ENCODE results near the gene ABCA7. TPM values are rescaled to one million over a fixed set of nuclear protein-coding genes. Genes with fewer than 3 reads are reported as not detected.

Gene ABCA7
- total and polyA plus RNA-seq, 2 of the 13 experiments (the other 11 are each of a cell fraction or from before 2014, with no cell fraction given): 4.4 to 32.4 TPM

- no peak for TF ChIP-seq FUBP1 (CRISPR knock-in tag; IDR thresholded peaks at IDR 0.05; ENCODE audit: borderline replicate concordance)
- no peak for TF ChIP-seq ZNF280D (CRISPR knock-in tag; IDR thresholded peaks at IDR 0.05)
- no peak for TF ChIP-seq ZNF333 (CRISPR knock-in tag; IDR thresholded peaks at IDR 0.05; ENCODE audit: borderline replicate concordance)
- TF ChIP-seq ZNF20 (CRISPR knock-in tag; IDR thresholded peaks at IDR 0.05): no peak
- TF ChIP-seq POLR2AphosphoS5 (IDR thresholded peaks at IDR 0.05; ENCODE audit: low read depth, low read length): no peak
- TF ChIP-seq ZMYM3 (CRISPR knock-in tag; IDR thresholded peaks at IDR 0.05): peak; percentile 17; the same call in 1 of the 2 replicates
- no peak for TF ChIP-seq AHDC1 (CRISPR knock-in tag; IDR thresholded peaks at IDR 0.05; ENCODE audit: borderline replicate concordance)
- TF ChIP-seq EP300 (IDR thresholded peaks at IDR 0.05; ENCODE audit: low read depth in 2 of 2, low read length in 2 of 2): no peak
- 0 out of 2 replicates have a peak, but pooled peaks have one; percentile 31 for TF ChIP-seq EP300 (CRISPR knock-in tag; IDR thresholded peaks at IDR 0.05; ENCODE audit: borderline replicate concordance)
- no peak; the same call in 1 of the 2 replicates for TF ChIP-seq NR2F2 (IDR thresholded peaks at IDR 0.05; ENCODE audit: borderline replicate concordance, low read depth)
- TF ChIP-seq DMAP1 (CRISPR knock-in tag; IDR thresholded peaks at IDR 0.05): no peak
- TF ChIP-seq HIVEP1 (CRISPR knock-in tag; IDR thresholded peaks at IDR 0.05): 0 out of 2 replicates have a peak, but pooled peaks have one; percentile 32
- 0 out of 2 replicates have a peak, but pooled peaks have one; percentile 40 for TF ChIP-seq BATF2 (CRISPR knock-in tag; IDR thresholded peaks at IDR 0.05)
- TF ChIP-seq MLX (CRISPR knock-in tag; IDR thresholded peaks at IDR 0.05): no peak
- TF ChIP-seq MAF1 (CRISPR knock-in tag; IDR thresholded peaks at IDR 0.05; ENCODE audit: borderline replicate concordance): no peak
- TF ChIP-seq NKX3-1 (CRISPR knock-in tag; IDR thresholded peaks at IDR 0.05): no peak
These were observed at the start of gene ABCA7 (continued) for GRCh38 chr19:1039646-1040475.

Data from HepG2 (cell line).